GM21717 (cell line): ENCODE measurements around the gene OR52R1.
"Not testable (repeated sequence)": the region's sequence is repeated elsewhere in the genome, so short reads cannot be mapped to it uniquely, and the experiment has no call there.

ENCODE experiments used
- ATAC-seq: cut with Tn5 transposase; IDR thresholded peaks from one replicate; pipeline ENCODE4 v1.9.1; 2021; ENCODE audit warnings: mild to moderate bottlenecking, moderate library complexity; ENCODE audit not compliant: unreplicated experiment

OR52R1 gene

DNA sequence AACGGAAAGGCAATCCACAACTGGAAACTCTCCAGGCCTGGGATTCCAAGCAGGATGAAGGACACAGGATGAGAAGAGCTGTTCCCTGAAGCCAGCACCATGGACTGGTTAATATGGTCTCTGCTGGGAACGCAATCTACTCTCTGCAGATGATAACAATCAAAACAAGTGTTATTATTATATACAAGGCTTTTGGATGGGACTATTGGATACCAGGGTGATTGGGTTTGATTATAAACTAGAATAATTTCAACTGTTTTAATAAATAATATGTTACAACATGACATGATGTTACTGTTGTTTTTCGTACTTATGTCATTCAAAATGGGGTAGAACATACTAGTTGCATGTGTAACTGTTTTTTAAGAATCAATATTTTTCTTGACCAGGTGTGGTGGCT is at the start of gene OR52R1:
Gene OR52R1, minus strand, starts transcription at position 101 of the 400 bp plus-strand sequence. Its CDS starts 0 bp downstream, at position 101.
- no peak for ATAC-seq

DNA sequence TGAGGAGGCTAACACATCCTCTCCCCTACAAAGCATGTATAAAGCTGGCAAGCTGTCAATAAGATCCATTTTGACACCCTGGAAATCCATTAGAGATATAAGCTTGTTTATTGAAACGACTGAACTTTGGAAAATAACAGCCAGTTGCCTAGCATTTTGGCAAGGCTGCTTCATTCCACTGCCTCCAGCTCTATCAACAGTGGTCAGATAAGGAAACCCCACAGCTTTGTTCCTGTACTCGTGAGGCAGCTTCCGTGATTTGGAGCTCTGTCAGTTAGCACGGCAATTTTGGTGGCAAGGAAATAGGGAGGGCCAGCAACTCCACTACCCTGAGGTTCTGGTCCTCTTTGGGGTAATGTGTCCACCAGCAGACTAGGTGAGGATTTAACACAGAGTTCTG is 46.9 kb upstream of the OR52R1 start:
- ATAC-seq: no peak

GRCh38 chr11:4848908-4849532 is 44.8 kb upstream of the OR52R1 start, which contains the start of gene OR51S1:
Gene OR51S1 (minus strand): TSS chr11:4849208. CDS start chr11:4849208, 0 bp downstream.
- no peak for ATAC-seq

- no peak for ATAC-seq
These were observed 35.8 kb upstream of the OR52R1 start for GRCh38 chr11:4839851-4840549.

DNA sequence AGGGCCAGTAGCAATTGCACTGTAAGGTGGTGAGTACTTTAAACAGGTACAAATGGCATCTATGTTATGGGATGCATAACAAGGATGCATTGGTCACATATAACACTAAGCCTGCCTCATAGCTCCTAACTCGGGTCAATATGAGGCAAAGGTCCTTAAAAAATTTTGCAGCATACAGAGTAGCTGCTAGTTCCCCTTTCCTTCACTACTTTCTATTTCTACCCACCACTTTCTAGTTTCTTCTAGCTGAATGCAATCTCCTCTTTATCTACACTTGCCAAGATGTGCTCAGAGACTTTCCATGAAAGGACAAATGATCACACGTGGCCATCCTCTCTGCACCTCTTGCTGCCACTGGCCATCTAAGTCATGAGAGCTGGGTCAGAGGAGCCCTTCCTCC is 26.7 kb upstream of the OR52R1 start:
- no peak for ATAC-seq

DNA sequence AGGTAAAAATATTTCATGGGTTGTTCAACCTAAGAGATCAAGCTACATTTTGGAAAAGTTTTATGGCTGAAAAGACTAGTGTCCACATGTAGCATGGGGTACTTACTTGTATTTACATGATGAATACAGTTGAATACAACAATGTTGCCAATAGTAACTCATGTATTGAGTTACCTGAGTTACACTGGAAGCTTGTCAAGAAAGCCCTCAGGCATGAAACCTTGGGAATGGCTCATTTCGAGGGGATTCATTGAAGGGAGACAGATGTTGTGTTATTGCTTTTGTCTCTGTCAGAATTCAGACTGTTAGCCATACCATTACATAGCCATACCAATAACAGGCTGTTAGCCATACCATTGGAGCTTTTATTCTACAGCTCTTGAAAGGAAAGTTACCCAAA is 26.2 kb upstream of the OR52R1 start:
- no peak for ATAC-seq

DNA sequence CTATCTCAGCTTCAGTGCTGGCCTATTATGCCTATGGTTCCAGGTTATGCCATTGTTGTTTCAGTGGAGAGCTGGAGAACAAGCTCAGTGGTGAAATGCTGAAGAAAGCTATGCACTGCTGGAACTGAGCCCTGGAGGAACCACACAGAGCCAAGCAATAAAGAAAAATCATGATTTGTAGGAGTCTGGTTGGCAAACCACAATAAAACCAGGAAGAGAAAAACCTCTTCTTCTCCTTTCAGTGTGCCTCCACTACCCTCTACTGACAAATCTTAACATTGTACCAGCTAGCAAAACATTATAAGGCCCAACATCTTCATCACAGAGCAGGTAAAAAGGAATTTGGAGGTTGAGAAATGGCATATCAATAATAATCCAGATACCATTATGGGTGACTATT is 22.2 kb upstream of the OR52R1 start:
- no peak for ATAC-seq

GRCh38 chr11:4825132-4825531 is 21.0 kb upstream of the OR52R1 start:
- ATAC-seq: no peak

DNA sequence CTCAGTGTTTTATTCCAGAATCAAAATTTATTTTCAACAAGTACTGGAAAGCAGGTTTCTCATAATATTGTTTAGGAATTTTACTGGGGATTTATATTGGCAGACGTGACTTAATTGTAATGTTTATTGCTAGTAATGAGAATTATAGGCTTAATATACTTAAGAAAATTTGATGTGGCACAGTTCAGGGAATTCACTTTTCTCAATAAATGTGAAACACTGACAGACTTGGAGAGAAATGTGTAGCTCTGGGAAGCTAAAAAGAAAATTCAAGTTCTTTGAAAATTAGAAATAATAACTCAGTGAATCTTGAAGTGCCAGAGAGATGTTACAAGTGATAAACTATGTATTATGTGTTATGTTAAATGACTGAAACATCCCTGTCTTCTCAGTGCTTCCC is 16.8 kb upstream of the OR52R1 start, which contains the start of gene OR51F2:
Gene OR51F2, plus strand, starts transcription at position 301 of the 400 bp plus-strand sequence. CDS start 101 bp downstream, outside the sequence.
- ATAC-seq: no peak

DNA sequence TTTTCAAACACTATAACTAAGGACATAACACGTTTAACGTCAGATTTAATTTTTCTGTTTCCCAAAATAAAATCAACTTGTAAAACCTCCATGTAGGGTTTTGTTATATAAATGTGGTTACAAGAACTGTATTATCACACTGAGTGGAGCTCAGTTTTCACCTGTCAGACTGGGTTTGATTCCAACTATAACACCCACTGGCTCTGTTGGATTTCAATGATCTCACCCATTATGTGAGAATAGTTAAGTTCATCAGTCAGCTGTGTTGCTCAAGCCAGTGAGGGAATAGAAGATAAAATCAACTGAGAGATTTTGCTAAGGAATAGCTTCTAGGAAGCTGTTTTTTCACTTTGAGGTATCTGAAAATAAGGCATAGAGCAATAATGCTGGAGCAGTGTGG is 5.1 kb upstream of the OR52R1 start:
- no peak for ATAC-seq

- no peak for ATAC-seq
These were observed 4.3 kb upstream of the OR52R1 start for GRCh38 chr11:4808476-4808875.

GRCh38 chr11:4801316-4801715 is 2.9 kb downstream of the OR52R1 start:
- ATAC-seq: not testable (repeated sequence)

DNA sequence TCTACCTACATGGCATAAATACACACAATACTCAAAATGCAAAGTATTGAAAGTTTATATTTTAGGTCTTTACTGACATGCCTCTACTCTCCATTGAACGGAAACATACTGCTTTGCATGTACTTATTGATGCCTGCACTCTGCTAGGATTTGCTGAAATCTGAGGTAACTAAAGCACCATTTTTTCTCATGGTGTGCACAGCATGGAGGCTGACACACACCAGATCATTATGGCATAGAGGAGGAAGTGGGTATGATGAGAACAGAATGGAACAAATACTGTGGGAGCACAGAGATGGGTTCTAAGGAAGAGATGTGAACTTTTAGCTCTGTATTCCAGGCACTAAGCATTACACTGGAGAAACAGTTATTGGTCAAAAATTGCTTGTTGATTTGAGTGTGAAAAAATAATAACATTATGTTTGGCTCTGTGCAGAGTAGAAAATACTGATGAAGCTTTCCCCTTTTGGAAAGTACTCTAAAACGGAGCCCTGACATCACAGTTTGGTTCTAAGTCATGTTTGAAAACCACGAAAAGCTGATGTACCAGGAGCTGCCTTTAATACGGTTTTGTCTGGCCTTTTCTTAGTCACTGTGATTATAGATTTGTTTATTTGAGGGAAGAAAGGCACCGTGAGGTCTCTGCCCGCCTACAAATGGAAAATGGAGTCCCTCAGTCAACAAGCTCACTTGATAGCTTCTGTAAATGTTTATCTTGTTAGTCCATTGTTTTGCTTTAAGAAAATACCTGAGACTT is 5.6 kb downstream of the OR52R1 start:
- no peak for ATAC-seq

- ATAC-seq: no peak
These were observed 7.0 kb downstream of the OR52R1 start for GRCh38 chr11:4797206-4797605.

DNA sequence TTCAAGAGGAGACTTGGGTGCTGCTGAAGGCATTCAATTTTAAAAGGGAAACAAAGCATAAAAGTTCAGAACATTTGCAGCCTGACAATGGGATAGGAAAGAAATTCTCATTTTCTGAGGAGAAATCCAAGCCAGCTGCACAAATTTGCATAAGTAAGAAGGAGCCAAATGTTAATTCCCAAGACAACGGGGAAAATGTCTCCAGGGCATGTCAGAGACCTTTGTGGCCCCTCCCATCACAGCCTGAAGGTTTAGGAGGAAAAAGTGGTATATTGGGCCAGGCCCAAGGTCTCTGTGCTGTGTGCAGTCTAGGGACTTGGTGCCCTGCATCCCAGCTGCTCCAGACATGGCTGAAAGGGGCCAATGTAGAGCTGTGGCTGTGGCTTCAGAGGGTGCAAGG is 21.7 kb downstream of the OR52R1 start:
- ATAC-seq: no peak

DNA sequence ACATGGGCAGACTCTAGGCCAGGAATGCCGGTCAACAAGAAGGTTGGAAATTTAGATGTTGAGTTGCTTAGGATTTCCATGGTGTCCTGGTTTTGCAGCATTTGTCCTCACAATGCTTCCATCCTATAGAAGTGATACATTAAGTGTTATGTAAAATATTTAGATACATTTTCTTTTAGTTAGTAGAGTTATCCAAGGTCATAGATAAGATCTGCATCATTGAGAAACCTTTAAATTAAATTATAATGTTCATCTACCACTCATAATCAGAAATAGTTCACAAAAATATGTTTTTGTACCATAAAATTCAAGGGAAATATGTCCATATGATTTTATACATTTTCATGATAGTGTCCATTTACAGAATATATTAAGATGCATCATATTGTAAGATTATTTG is 34.3 kb downstream of the OR52R1 start, which contains the start of gene OR51F1:
Gene OR51F1, minus strand, starts transcription at position 101 of the 400 bp plus-strand sequence. Its CDS starts 0 bp downstream, at position 101.
- no peak for ATAC-seq

DNA sequence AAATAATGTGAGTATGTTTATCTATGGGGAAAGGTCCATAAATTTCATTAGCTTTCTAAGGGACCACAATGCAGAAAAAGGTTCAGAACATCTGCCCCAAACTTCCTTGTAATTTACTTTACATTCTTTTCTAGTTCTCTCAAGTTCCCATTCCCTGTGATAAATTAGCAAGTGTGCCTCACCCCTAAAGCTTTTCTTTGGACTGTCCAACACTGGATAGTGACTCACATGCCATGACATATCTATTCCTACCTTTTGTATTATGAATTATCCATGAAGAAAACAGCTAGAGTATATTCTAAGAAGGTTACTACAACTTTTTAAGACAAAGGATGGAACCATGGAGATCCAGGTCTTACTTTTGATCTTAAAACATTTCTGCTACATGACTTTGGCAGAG is 36.1 kb downstream of the OR52R1 start:
- no peak for ATAC-seq

GRCh38 chr11:4766420-4767043 is 37.6 kb downstream of the OR52R1 start:
- ATAC-seq: no peak

GRCh38 chr11:4763096-4763495 is 41.1 kb downstream of the OR52R1 start:
- no peak for ATAC-seq
